OCI-LY1 (cell line): ENCODE results near the gene PNPLA7.

ENCODE experiments used
- H2AFZ ChIP-seq: fragments of 200-600 bp; sonication (generic), shearing (Covaris generic); 2 replicates; pipeline ENCODE4 v1.6.0; 2014; ENCODE audit warnings: antibody characterized with exemption, mild to moderate bottlenecking, low read length
- H3F3A ChIP-seq: fragments of 200-600 bp; sonication (generic), shearing (Covaris generic); 2 replicates; pipeline ENCODE4 v1.6.0; 2014; ENCODE audit warnings: mild to moderate bottlenecking, antibody characterized with exemption, low read length, moderate library complexity; ENCODE audit not compliant: insufficient read depth
- H3K27ac ChIP-seq: fragments of 200-600 bp; sonication (generic); 2 replicates; pipeline ENCODE4 v1.5.1; 2014; ENCODE audit warnings: low read length, mixed run types, mild to moderate bottlenecking, low read depth; ENCODE audit not compliant: poor library complexity, severe bottlenecking
- H3K27me3 ChIP-seq: fragments of 200-600 bp; sonication (generic); 2 replicates; pipeline ENCODE4 v1.6.0; 2014; ENCODE audit warnings: antibody characterized with exemption, mild to moderate bottlenecking, low read length, moderate library complexity; ENCODE audit not compliant: insufficient read depth
- H3K36me3 ChIP-seq: fragments of 200-600 bp; sonication (generic); 2 replicates; pipeline ENCODE4 v1.6.1; 2014; ENCODE audit warnings: mild to moderate bottlenecking, antibody characterized with exemption, low read length, moderate library complexity, mixed read lengths; ENCODE audit not compliant: insufficient read depth
- H3K4me1 ChIP-seq: fragments of 200-600 bp; sonication (generic); 2 replicates; pipeline ENCODE4 v1.5.1; 2014; ENCODE audit warnings: mild to moderate bottlenecking, low read length, moderate library complexity; ENCODE audit not compliant: insufficient read depth, severe bottlenecking
- H3K4me2 ChIP-seq: fragments of 200-600 bp; sonication (generic), shearing (Covaris generic); 2 replicates; pipeline ENCODE4 v1.6.1; 2014; ENCODE audit warnings: low read length
- H3K4me3 ChIP-seq: fragments of 200-600 bp; sonication (generic); 2 replicates; pipeline ENCODE4 v1.5.1; 2014; ENCODE audit warnings: low read length, low read depth, mild to moderate bottlenecking, mixed read lengths; ENCODE audit not compliant: poor library complexity, severe bottlenecking
- H3K79me2 ChIP-seq: fragments of 200-600 bp; shearing (Covaris generic); 2 replicates; pipeline ENCODE4 v1.6.1; 2016; ENCODE audit warnings: mixed run types, low read length, mixed read lengths; ENCODE audit not compliant: insufficient read depth
- H3K9ac ChIP-seq: fragments of 200-600 bp; sonication (generic), shearing (Covaris generic); 2 replicates; pipeline ENCODE4 v1.6.1; 2014; ENCODE audit warnings: mild to moderate bottlenecking, low read length, mixed read lengths
- H3K9me2 ChIP-seq: fragments of 200-600 bp; sonication (generic), shearing (Covaris generic); 2 replicates; pipeline ENCODE4 v1.6.1; 2014; ENCODE audit warnings: low read depth, mild to moderate bottlenecking, low read length, mixed read lengths
- H3K9me3 ChIP-seq: fragments of 200-600 bp; shearing (Covaris generic); 2 replicates; pipeline ENCODE4 v1.6.1; 2014; ENCODE audit warnings: low read length, mixed read lengths
- H4K20me1 ChIP-seq: fragments of 200-600 bp; sonication (generic), shearing (Covaris generic); 2 replicates; pipeline ENCODE4 v1.6.0; 2016; ENCODE audit warnings: mild to moderate bottlenecking, low read length; ENCODE audit not compliant: insufficient read depth
- EZH2 ChIP-seq: fragments of 200-600 bp; sonication (generic), shearing (Covaris generic); IDR thresholded peaks from 2 replicates; pipeline ENCODE4 v1.8.0; 2017; ENCODE audit warnings: borderline replicate concordance, mixed run types, mild to moderate bottlenecking, antibody characterized with exemption, low read length, moderate library complexity, mixed read lengths
- TF ChIP-seq, protein P1 (sequence below): fragments of 200-600 bp; sonication (generic), shearing (Covaris generic); IDR thresholded peaks from 2 replicates; pipeline ENCODE4 v1.5.1; 2017; ENCODE audit warnings: mild to moderate bottlenecking, antibody characterized with exemption, low read length, moderate library complexity, mixed read lengths

PNPLA7 gene

DNA sequence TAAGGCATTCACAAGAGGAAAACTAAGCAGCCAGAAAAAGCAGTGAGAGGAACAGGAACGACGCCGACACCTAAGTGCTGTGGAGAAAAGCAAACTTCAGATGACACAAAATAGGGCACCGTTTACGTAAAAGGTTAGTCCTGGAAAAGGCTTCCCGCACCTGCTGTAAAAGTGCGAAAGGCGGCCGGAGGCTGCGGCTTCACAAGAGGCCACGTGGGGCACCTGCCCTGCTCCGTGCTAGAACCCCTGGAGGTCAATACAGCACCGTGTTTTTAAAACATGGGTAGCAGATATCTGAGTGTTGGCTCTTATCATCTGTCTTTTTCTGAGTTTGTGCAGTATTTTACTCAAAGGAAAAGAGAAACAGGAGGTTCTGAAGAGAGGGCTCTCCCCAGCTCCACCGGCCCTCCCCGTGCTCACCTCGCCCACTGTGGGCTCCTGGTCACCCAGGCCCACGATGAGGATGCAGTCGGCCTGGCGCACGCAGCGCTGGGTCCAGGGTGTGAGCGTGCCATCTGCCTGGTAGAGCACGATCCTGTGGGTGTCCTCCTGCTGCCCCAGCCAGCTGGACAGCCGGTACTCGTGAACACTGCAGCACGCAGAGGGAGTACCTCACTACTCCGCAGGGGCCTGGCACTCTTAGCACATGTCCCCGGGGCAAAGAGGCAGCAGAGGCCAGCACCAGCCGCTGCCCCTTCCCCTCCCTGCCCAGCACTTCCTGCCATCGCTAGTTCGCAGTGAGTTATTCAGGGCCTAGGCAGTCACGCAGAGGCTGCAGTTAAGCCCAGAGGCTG is 70.1 kb downstream of the PNPLA7 start:
- Histone ChIP-seq H3K4me1 (no peaks in the 10 kb centered on the region), H3K4me3 (no peak overlapping the region), H3K9ac (no peak overlapping the region), H3K9me3 (peaks cover 8% of the 10 kb centered on the region; the same call in 1 of the 2 replicates), H2AFZ (no peak overlapping the region), H3K4me2 (no peak overlapping the region), H3F3A (no peaks in the 10 kb centered on the region), H3K27me3 (no peaks in the 10 kb centered on the region), H3K79me2 (no peaks in the 10 kb centered on the region), H4K20me1 (no peaks in the 10 kb centered on the region), H3K27ac (no peak overlapping the region), H3K36me3 (no peaks in the 10 kb centered on the region), H3K9me2 (no peaks in the 10 kb centered on the region)
- no peak for TF ChIP-seq EZH2
- TF ChIP-seq, protein P1, sequence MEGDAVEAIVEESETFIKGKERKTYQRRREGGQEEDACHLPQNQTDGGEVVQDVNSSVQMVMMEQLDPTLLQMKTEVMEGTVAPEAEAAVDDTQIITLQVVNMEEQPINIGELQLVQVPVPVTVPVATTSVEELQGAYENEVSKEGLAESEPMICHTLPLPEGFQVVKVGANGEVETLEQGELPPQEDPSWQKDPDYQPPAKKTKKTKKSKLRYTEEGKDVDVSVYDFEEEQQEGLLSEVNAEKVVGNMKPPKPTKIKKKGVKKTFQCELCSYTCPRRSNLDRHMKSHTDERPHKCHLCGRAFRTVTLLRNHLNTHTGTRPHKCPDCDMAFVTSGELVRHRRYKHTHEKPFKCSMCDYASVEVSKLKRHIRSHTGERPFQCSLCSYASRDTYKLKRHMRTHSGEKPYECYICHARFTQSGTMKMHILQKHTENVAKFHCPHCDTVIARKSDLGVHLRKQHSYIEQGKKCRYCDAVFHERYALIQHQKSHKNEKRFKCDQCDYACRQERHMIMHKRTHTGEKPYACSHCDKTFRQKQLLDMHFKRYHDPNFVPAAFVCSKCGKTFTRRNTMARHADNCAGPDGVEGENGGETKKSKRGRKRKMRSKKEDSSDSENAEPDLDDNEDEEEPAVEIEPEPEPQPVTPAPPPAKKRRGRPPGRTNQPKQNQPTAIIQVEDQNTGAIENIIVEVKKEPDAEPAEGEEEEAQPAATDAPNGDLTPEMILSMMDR: no peak

DNA sequence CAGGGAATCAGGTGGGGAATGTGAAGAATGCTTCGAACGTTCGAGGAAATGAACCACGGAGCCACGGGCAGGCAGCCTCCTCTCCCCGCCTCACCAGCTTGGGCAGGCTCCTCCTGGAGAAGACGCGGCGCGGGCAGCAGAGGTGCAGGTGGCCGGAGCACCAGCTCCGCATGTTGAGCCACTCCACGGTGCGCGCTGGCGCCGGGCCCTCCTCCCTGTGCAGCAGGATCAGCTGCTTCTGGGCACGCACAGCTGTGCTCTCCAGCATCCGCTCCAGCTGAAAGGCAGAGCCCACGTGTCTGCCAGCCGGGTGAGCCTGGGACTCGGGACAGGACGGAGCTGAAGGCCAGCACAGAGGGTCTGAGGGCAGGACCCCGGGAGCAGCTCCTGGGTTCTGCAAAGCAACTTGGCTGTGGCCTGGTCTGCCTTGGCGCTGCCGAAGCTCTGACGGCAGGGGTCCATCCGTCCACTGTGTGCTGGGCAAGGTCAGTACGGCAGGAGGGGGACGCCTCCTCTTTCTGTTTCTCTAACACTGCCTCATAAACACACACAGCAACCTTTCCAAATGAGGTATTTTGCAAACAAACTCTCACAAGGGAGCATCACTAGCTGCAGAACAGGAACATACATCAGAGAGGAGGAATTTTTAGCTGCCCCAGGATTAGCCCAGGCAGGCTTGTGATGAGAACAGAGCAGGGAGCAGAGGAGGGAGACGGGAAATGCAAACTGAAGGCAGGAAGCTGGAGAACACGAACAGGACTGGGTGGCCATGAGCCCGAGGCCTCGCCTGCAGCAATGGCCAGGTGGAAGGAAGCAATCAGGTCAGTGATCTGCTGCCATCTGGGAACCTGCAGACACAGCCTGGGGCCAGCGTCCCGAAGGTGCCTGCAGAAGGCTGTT is 71.0 kb downstream of the PNPLA7 start:
- H3F3A ChIP-seq: no peaks in the 10 kb centered on the region
- no peak overlapping the region for H3K4me3 ChIP-seq
- no peak overlapping the region for H3K27ac ChIP-seq
- H3K27me3 ChIP-seq: no peaks in the 10 kb centered on the region; the same call in 1 of the 2 replicates
- H3K9me2 ChIP-seq: no peaks in the 10 kb centered on the region
- H3K4me2 ChIP-seq: no peak overlapping the region
- no peaks in the 10 kb centered on the region for H3K4me1 ChIP-seq
- no peak overlapping the region for H3K9ac ChIP-seq
- H3K36me3 ChIP-seq: no peaks in the 10 kb centered on the region
- no peak overlapping the region for H2AFZ ChIP-seq
- no peaks in the 10 kb centered on the region for H4K20me1 ChIP-seq
- TF ChIP-seq, protein P1: no peak
- TF ChIP-seq EZH2: no peak
- H3K9me3 ChIP-seq: peaks cover 8% of the 10 kb centered on the region; the same call in 1 of the 2 replicates
- no peaks in the 10 kb centered on the region for H3K79me2 ChIP-seq

DNA sequence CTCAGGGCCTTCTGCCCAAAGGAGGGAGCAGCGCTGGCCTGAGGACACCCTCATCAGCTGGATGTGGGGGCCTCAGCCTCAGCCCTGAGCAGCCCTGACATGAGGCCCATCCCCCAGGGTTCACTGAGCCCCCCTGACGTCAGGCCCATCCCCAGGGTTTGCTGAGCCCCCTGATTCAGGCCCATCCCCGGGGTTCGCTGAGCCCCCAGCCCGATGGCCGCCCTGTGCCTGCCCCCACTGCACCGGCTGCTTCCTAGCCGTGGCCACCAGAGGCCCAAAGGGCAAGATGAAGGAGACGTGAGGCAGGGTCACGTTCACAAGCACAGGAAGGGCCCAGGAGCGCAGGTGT is 71.6 kb downstream of the PNPLA7 start:
- no peak overlapping the region for H3K9ac ChIP-seq
- TF ChIP-seq, protein P1: no peak
- no peak for TF ChIP-seq EZH2
- no peaks in the 10 kb centered on the region; the same call in 1 of the 2 replicates for H3K27me3 ChIP-seq
- H2AFZ ChIP-seq: no peak overlapping the region
- H3K27ac ChIP-seq: no peak overlapping the region
- H3F3A ChIP-seq: no peaks in the 10 kb centered on the region
- H3K4me2 ChIP-seq: no peak overlapping the region
- no peaks in the 10 kb centered on the region for H3K79me2 ChIP-seq
- H3K36me3 ChIP-seq: no peaks in the 10 kb centered on the region
- no peaks in the 10 kb centered on the region for H3K9me2 ChIP-seq
- no peak overlapping the region for H3K4me3 ChIP-seq
- H3K4me1 ChIP-seq: no peaks in the 10 kb centered on the region
- no peaks in the 10 kb centered on the region for H4K20me1 ChIP-seq
- peaks cover 8% of the 10 kb centered on the region; the same call in 1 of the 2 replicates for H3K9me3 ChIP-seq
